ENCODE data around the gene OR52B4. TPM values are rescaled to one million over a fixed set of nuclear protein-coding genes. Genes with fewer than 3 reads are reported as not detected.
"Not testable (repeated sequence)": the region's sequence is repeated elsewhere in the genome, so short reads cannot be mapped to it uniquely, and the experiment has no call there.

Gene OR52B4
- total and polyA plus RNA-seq, 10 of the 15 experiments (the other 5 are each of a cell fraction or from before 2014, with no cell fraction given) = not detected

DNA sequence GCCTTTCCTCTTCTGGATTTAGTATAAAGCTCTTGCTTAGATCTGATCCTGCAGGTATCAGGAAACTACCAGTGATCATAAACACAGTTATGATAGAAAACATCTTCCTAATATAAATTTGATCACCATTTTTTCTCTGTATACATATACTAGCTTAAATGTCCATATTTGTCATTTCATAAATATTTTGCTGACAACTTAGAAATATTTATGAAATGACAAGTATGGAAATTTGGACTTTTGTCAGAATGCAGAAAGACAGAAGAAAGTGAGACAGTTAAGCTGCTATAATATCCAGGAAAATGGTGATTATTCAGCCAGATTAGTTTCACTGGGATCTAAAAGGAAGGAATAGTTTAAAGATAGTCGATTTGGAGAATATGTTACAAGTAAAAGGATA, 48.1 kb upstream of the OR52B4 start (continued):
- TF ChIP-seq SPI1 (IDR thresholded peaks at IDR 0.05; ENCODE audit: borderline replicate concordance, insufficient read depth, low read depth, low read length) (no peak), RFX5 (IDR thresholded peaks at IDR 0.05; ENCODE audit: low read depth, low read length) (no peak)

DNA sequence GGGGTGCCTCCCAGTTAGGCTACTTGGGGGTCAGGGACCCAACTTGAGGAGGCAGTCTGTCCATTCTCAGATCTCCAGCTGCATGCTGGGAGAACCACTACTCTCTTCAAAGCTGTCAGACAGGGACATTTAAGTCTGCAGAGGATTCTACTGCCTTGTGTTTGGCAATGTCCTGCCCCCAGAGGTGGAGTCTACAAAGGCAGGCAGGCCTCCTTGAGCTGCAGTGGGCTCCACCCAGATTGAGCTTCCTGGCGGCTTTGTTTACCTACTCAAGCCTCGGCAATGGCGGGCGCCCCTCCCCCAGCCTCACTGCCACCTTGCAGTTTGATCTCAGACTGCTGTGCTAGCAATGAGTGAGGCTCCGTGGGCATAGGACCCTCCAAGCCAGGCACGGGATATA, 38.0 kb upstream of the OR52B4 start:
- POLR2A ChIA-PET; RAD21 ChIA-PET (ENCODE audit: unreplicated experiment); intact Hi-C loops (cut with micrococcal nuclease; ENCODE audit: unreplicated experiment); in situ Hi-C loops (cut with MboI); H3K9ac ChIP-seq (ENCODE audit: control insufficient read depth, insufficient read depth, low read length); H4K20me1 ChIP-seq (ENCODE audit: control insufficient read depth, insufficient read depth); H3K4me3 ChIP-seq; H3K4me1 ChIP-seq (ENCODE audit: control insufficient read depth, insufficient read depth, low read length); CTCF ChIA-PET; FAIRE-seq; H2AFZ ChIP-seq (ENCODE audit: control insufficient read depth, low read depth, low read length); DNase-seq (ENCODE audit: low read depth, low spot score); H3K27me3 ChIP-seq (replicated peaks in 1 of 2; ENCODE audit: control insufficient read depth in 2 of 2, insufficient read depth in 2 of 2, low read length in 1 of 2); H3K36me3 ChIP-seq (ENCODE audit: control insufficient read depth in 2 of 2, insufficient read depth in 2 of 2, low read length in 1 of 2); BruUV-seq (replicated peaks); ATAC-seq; SMC1A ChIA-PET (ENCODE audit: uncharacterized antibody, unreplicated experiment); H3K4me2 ChIP-seq (ENCODE audit: control insufficient read depth, insufficient read depth); H3K27ac ChIP-seq (ENCODE audit: control insufficient read depth, insufficient read depth); H3K79me2 ChIP-seq (ENCODE audit: control insufficient read depth, insufficient read depth, low read length); H3K9me3 ChIP-seq (replicated peaks; ENCODE audit: control insufficient read depth, insufficient read depth, low read length): not testable (repeated sequence)
- WGBS (ENCODE audit: insufficient coverage, insufficient replicate concordance, low lambda C conversion rate, missing lambda C conversion rate) = 30% methylated on average over 3 of the region's 6 CpGs

DNA sequence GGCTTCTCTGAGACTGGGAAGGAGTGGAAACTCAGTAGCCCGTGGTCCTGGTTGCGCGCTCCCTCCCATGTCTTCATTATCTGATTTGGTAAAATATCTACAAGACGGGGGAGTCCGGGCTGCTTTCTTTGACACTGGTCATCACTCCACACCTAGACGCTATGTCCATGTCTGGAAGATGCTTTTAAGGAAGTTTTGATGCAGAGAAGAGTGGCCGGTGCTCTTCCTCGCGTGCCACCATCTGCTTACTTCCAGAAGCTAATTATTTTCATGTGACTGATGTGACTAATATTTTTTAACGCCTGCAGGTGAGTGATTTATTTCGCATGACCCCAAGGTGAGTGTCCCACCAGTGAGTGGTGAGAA, 25.7 kb upstream of the OR52B4 start:
- POLR2A ChIA-PET = no interaction called here
- H3K4me3 ChIP-seq = peak overlapping the region; percentile 87
- no TSS peak for BruUV-seq (replicated peaks)
- H3K27ac ChIP-seq (ENCODE audit: control insufficient read depth, insufficient read depth) = no peak overlapping the region
- peak overlapping the region; percentile 70; the same call in 1 of the 2 replicates for H3K4me2 ChIP-seq (ENCODE audit: control insufficient read depth, insufficient read depth)
- H3K4me1 ChIP-seq (ENCODE audit: control insufficient read depth, insufficient read depth, low read length) = no peaks in the 10 kb centered on the region
- H3K9me3 ChIP-seq (replicated peaks; ENCODE audit: control insufficient read depth, insufficient read depth, low read length) = no peaks in the 10 kb centered on the region; the same call in 2 of the 3 replicates
- CTCF ChIA-PET = interaction anchor here (1.0 to 2.4 kb wide), 2 partner anchors 100 to 206 kb away, joined by 3 to 10 read pairs; no protein-coding TSS in a partner anchor
- no peak for DNase-seq (ENCODE audit: low read depth, low spot score)
- H3K36me3 ChIP-seq (ENCODE audit: control insufficient read depth in 2 of 2, insufficient read depth in 2 of 2, low read length in 1 of 2) = peaks cover 2 to 10% of the 10 kb centered on the region in 2 experiments
- 55% methylated on average over 11 of the region's 11 CpGs for WGBS (ENCODE audit: insufficient coverage, insufficient replicate concordance, low lambda C conversion rate, missing lambda C conversion rate)
- ATAC-seq = peak; percentile 23
- H2AFZ ChIP-seq (ENCODE audit: control insufficient read depth, low read depth, low read length) = peak overlapping the region; percentile 95
- peaks cover 16% of the 10 kb centered on the region for H3K79me2 ChIP-seq (ENCODE audit: control insufficient read depth, insufficient read depth, low read length)
- in situ Hi-C loops (cut with MboI) (loop anchor here (25.0 kb wide), 1 partner anchor 557 kb away; the partner anchor contains the start of gene RHOG), intact Hi-C loops (cut with micrococcal nuclease; ENCODE audit: unreplicated experiment) (loop anchor here (5.0 kb wide), 2 partner anchors 98 to 212 kb away; no protein-coding TSS in a partner anchor)
- peak; percentile 56 for FAIRE-seq
- H4K20me1 ChIP-seq (ENCODE audit: control insufficient read depth, insufficient read depth) = no peaks in the 10 kb centered on the region
- RAD21 ChIA-PET (ENCODE audit: unreplicated experiment) = interaction anchor here (1.3 to 1.9 kb wide), 2 partner anchors 20 to 206 kb away, joined by 3 to 6 read pairs; no protein-coding TSS in a partner anchor
- H3K9ac ChIP-seq (ENCODE audit: control insufficient read depth, insufficient read depth, low read length) = peak overlapping the region; percentile 91; the same call in 1 of the 2 replicates
- no peaks in the 10 kb centered on the region for H3K27me3 ChIP-seq (replicated peaks in 1 of 2; ENCODE audit: control insufficient read depth in 2 of 2, insufficient read depth in 2 of 2, low read length in 1 of 2)
- SMC1A ChIA-PET (ENCODE audit: uncharacterized antibody, unreplicated experiment) = interaction anchor here (0.8 kb wide), 2 partner anchors 9 to 78 kb away, joined by 4 read pairs; no protein-coding TSS in a partner anchor
- TF ChIP-seq NR2C2 (IDR thresholded peaks at IDR 0.05; ENCODE audit: borderline replicate concordance, control insufficient read depth, insufficient read length, low read depth) (no peak), SPI1 (IDR thresholded peaks at IDR 0.05; ENCODE audit: borderline replicate concordance, insufficient read depth, low read depth, low read length) (no peak), ZNF217 (IDR thresholded peaks at IDR 0.05) (no peak), TARDBP (IDR thresholded peaks at IDR 0.05; ENCODE audit: borderline replicate concordance) (no peak), ZNF24 (IDR thresholded peaks at IDR 0.05) (no peak), SUPT20H (IDR thresholded peaks at IDR 0.05; ENCODE audit: borderline replicate concordance, control insufficient read depth, low read depth, low read length) (no peak), RFX5 (IDR thresholded peaks at IDR 0.05; ENCODE audit: low read depth, low read length) (no peak), MXI1 (IDR thresholded peaks at IDR 0.05; ENCODE audit: low read depth, low read length) (no peak), ESRRA (IDR thresholded peaks at IDR 0.05; ENCODE audit: low read length) (no peak), IRF4 (IDR thresholded peaks at IDR 0.05; ENCODE audit: low read depth, low read length) (no peak), NFXL1 (IDR thresholded peaks at IDR 0.05; ENCODE audit: borderline replicate concordance) (no peak), PML (IDR thresholded peaks at IDR 0.05; ENCODE audit: low read length) (no peak), ZZZ3 (IDR thresholded peaks at IDR 0.05; ENCODE audit: control insufficient read depth, insufficient read length, low read depth) (no peak), CBFB (IDR thresholded peaks at IDR 0.05; ENCODE audit: low read depth) (no peak), HDAC2 (IDR thresholded peaks at IDR 0.05) (no peak), FOXM1 (IDR thresholded peaks at IDR 0.05; ENCODE audit: low read depth, low read length) (no peak), SMARCA5 (IDR thresholded peaks at IDR 0.05) (no peak)

Data from GM12878 (cell line).